Hepatocyte (in vitro differentiated cells): ENCODE results near the gene MT1G.

ENCODE experiments used
- EZH2 ChIP-seq: fragments of 200-600 bp; sonication (generic); IDR thresholded peaks from 2 replicates; pipeline ENCODE4 v1.6.1; 2016; ENCODE audit warnings: antibody characterized with exemption, mild to moderate bottlenecking, borderline replicate concordance
- EZH2phosphoT487 ChIP-seq: fragments of 200-600 bp; sonication (generic); IDR thresholded peaks from one replicate; pipeline ENCODE4 v1.6.1; 2018; ENCODE audit warnings: antibody characterized with exemption, mild to moderate bottlenecking, low read depth, moderate library complexity; ENCODE audit not compliant: unreplicated experiment, severe bottlenecking
- TF ChIP-seq, protein P1 (sequence below): fragments of 200-600 bp; sonication (generic); IDR thresholded peaks from 2 replicates; pipeline ENCODE4 v1.5.1; 2016; ENCODE audit warnings: antibody characterized with exemption, mild to moderate bottlenecking; ENCODE audit not compliant: poor library complexity

DNA sequence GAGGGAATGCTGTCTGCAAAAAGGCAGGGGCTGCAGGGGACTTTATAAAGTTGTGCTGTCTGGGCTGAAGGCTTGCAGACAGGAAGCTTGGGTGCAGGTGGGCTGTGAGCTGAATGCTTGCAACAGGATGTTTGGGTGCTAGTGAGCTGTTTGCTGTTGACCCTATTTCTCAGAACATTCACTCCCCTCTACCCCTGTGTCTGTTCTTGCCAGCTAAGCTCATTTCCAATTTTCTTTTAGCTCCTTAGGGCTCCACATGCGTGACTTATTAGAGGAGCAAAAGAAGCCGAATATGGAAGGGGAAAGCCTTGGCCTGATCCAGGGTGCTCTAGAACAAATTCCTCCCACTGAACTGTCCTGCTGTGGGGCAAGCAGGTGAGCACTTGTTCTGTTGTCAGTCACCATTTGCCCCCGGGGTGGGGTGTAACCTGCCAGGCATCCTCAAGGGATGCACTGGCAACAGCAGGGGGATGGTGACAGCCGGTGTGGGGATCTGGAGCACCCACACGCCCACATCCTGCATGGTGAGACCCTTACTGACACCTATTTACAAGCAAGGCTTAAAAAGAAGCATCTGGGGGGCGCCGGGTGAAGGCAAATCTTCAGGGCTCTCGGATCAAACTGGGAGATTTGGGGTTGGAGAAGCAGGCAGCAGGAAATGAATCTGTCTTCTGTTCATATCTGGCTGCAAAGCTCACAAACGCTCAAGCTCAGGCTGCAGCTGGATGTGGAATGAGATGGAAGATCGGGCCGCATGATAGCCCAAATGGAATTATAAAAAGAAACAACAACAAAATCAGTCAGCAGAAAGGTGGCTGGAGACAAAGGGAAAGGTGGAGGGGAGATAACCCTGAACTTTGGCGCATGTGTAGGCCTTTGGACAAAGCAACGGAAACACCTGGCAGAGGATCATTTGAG, 40.9 kb upstream of the MT1G start:
- TF ChIP-seq, protein P1, sequence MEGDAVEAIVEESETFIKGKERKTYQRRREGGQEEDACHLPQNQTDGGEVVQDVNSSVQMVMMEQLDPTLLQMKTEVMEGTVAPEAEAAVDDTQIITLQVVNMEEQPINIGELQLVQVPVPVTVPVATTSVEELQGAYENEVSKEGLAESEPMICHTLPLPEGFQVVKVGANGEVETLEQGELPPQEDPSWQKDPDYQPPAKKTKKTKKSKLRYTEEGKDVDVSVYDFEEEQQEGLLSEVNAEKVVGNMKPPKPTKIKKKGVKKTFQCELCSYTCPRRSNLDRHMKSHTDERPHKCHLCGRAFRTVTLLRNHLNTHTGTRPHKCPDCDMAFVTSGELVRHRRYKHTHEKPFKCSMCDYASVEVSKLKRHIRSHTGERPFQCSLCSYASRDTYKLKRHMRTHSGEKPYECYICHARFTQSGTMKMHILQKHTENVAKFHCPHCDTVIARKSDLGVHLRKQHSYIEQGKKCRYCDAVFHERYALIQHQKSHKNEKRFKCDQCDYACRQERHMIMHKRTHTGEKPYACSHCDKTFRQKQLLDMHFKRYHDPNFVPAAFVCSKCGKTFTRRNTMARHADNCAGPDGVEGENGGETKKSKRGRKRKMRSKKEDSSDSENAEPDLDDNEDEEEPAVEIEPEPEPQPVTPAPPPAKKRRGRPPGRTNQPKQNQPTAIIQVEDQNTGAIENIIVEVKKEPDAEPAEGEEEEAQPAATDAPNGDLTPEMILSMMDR: no peak
- no peak for TF ChIP-seq EZH2
- no peak for TF ChIP-seq EZH2phosphoT487
